Esophagus muscularis mucosa (tissue), 3 donors: ENCODE results near the gene MSL1.

Experiments
- POLR2A ChIP-seq: fragments of 450-650 bp; IDR thresholded peaks from one replicate; pipeline ENCODE4 v1.6.1; 2017; ENCODE audit warnings: antibody characterized with exemption, moderate library complexity, mild to moderate bottlenecking, low read depth
- TF ChIP-seq, protein P1 (sequence below), 3 experiments: fragments of 200-600 bp in 2 of 3; fragments of 450-650 bp in 1 of 3; sonication (generic) in 2 of 3; IDR thresholded peaks; one replicate each; pipeline ENCODE4 v1.5.1; 2017 to 2019; ENCODE audit warnings: antibody characterized with exemption in 3 of 3, mild to moderate bottlenecking in 2 of 3, moderate library complexity in 1 of 3

DNA sequence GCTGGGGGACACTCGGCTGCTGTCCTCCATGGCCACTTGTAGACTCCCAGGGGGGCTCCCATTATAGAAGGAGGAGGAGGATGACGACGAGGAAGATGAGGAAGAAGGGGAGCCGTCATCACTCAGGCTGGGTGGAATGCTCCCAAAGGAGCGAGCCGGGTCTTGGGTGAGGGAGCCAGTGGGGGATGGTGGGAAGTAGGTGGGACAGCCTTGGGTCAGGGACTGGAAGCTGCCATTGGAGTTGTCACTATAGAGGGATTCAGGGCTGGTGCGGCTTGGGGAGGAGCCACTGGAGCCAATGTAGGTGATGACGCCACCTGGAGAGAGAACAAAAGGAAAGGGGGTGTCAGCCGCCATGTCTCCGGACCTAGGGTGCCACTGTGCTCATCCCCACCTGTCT is 24.7 kb upstream of the MSL1 start:
- TF ChIP-seq, protein P1, sequence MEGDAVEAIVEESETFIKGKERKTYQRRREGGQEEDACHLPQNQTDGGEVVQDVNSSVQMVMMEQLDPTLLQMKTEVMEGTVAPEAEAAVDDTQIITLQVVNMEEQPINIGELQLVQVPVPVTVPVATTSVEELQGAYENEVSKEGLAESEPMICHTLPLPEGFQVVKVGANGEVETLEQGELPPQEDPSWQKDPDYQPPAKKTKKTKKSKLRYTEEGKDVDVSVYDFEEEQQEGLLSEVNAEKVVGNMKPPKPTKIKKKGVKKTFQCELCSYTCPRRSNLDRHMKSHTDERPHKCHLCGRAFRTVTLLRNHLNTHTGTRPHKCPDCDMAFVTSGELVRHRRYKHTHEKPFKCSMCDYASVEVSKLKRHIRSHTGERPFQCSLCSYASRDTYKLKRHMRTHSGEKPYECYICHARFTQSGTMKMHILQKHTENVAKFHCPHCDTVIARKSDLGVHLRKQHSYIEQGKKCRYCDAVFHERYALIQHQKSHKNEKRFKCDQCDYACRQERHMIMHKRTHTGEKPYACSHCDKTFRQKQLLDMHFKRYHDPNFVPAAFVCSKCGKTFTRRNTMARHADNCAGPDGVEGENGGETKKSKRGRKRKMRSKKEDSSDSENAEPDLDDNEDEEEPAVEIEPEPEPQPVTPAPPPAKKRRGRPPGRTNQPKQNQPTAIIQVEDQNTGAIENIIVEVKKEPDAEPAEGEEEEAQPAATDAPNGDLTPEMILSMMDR (IDR thresholded peaks at IDR 0.05) = no peak
- TF ChIP-seq POLR2A = no peak
